GM23338 (cell line): Measurements from ENCODE around the gene CHD9. TPM values are rescaled to one million over a fixed set of nuclear protein-coding genes. Genes with fewer than 3 reads are reported as not detected.
"Not testable (repeated sequence)": the region's sequence is repeated elsewhere in the genome, so short reads cannot be mapped to it uniquely, and the experiment has no call there.

Source experiments
- ATAC-seq: fragments of 200-7000 bp; cut with Tn5 transposase; 3 replicates; pipeline ENCODE4 v1.9.1; 2020
- DNase-seq: peaks from one replicate; pipeline ENCODE4 v3.0.0-alpha.2; 2015; ENCODE audit warnings: low spot score
- H2AFZ ChIP-seq: fragments of 200-600 bp; sonication (generic); 2 replicates; pipeline ENCODE4 v1.8.0; 2016; ENCODE audit warnings: antibody characterized with exemption, mild to moderate bottlenecking, moderate library complexity
- H3F3A ChIP-seq: fragments of 200-600 bp; sonication (generic); replicated peaks from 2 replicates; pipeline ENCODE4 v1.8.0; 2017; ENCODE audit warnings: antibody characterized with exemption, mixed run types, low read depth
- H3K27ac ChIP-seq: fragments of 200-600 bp; sonication (generic); 2 replicates; pipeline ENCODE4 v1.6.1; 2016; ENCODE audit warnings: low read depth
- H3K27me3 ChIP-seq: fragments of 200-600 bp; sonication (generic); 2 replicates; pipeline ENCODE4 v1.8.0; 2016; ENCODE audit warnings: mild to moderate bottlenecking, mixed run types, moderate library complexity; ENCODE audit not compliant: insufficient read depth
- H3K36me3 ChIP-seq: fragments of 200-600 bp; sonication (generic); 2 replicates; pipeline ENCODE4 v1.8.0; 2016; ENCODE audit warnings: mild to moderate bottlenecking; ENCODE audit not compliant: insufficient read depth
- H3K4me1 ChIP-seq: fragments of 200-600 bp; sonication (generic); 2 replicates; pipeline ENCODE4 v1.8.0; 2016; ENCODE audit warnings: mild to moderate bottlenecking, moderate library complexity; ENCODE audit not compliant: insufficient read depth
- H3K4me2 ChIP-seq: fragments of 200-600 bp; sonication (generic); 2 replicates; pipeline ENCODE4 v1.7.1; 2017; ENCODE audit warnings: mixed run types
- H3K4me3 ChIP-seq: fragments of 200-600 bp; sonication (generic); 2 replicates; pipeline ENCODE4 v1.6.1; 2016; ENCODE audit warnings: mixed run types
- H3K79me2 ChIP-seq: fragments of 200-600 bp; sonication (generic); replicated peaks from 2 replicates; pipeline ENCODE4 v1.8.0; 2017; ENCODE audit warnings: mild to moderate bottlenecking; ENCODE audit not compliant: insufficient read depth
- H3K9me2 ChIP-seq: fragments of 200-600 bp; sonication (generic); 2 replicates; pipeline ENCODE4 v1.8.0; 2017; ENCODE audit not compliant: insufficient read depth
- H4K20me1 ChIP-seq: fragments of 200-600 bp; sonication (generic); replicated peaks from 2 replicates; pipeline ENCODE4 v1.8.0; 2017; ENCODE audit warnings: mild to moderate bottlenecking; ENCODE audit not compliant: insufficient read depth
- H3K27ac Mint-ChIP-seq: 2 replicates; pipeline ENCODE4 v1.8.0; 2020; ENCODE audit warnings: inconsistent platforms, mild to moderate bottlenecking, moderate library complexity, mixed read lengths
- H3K27me3 Mint-ChIP-seq: 3 replicates; pipeline ENCODE4 v1.8.0; 2022; ENCODE audit warnings: low read depth, mild to moderate bottlenecking, moderate library complexity, mixed read lengths, inconsistent platforms; ENCODE audit not compliant: insufficient read depth, poor library complexity
- H3K36me3 Mint-ChIP-seq: 3 replicates; pipeline ENCODE4 v1.8.0; 2021; ENCODE audit warnings: low read depth, mild to moderate bottlenecking, inconsistent platforms, moderate library complexity, mixed read lengths
- H3K4me1 Mint-ChIP-seq: 3 replicates; pipeline ENCODE4 v1.8.0; 2020; ENCODE audit warnings: mild to moderate bottlenecking, inconsistent platforms, mixed read lengths
- H3K4me3 Mint-ChIP-seq: 3 replicates; pipeline ENCODE4 v1.8.0; 2021; ENCODE audit warnings: moderate library complexity, mild to moderate bottlenecking, inconsistent platforms, mixed read lengths
- H3K9me3 Mint-ChIP-seq: 3 replicates; pipeline ENCODE4 v1.8.0; 2020; ENCODE audit warnings: moderate library complexity, mild to moderate bottlenecking, inconsistent platforms, mixed read lengths
- ETS1 ChIP-seq: IDR thresholded peaks from 2 replicates; pipeline ENCODE4 v1.6.1; 2016; ENCODE audit warnings: antibody characterized with exemption
- EZH2 ChIP-seq: fragments of 200-600 bp; sonication (generic); IDR thresholded peaks from one replicate; pipeline ENCODE4 v1.8.0; 2017; ENCODE audit warnings: antibody characterized with exemption, mild to moderate bottlenecking, low read depth; ENCODE audit not compliant: unreplicated experiment
- EZH2phosphoT487 ChIP-seq: fragments of 200-600 bp; sonication (generic); IDR thresholded peaks from one replicate; pipeline ENCODE4 v1.8.1; 2018; ENCODE audit warnings: antibody characterized with exemption; ENCODE audit not compliant: unreplicated experiment
- NANOG ChIP-seq: IDR thresholded peaks from 2 replicates; pipeline ENCODE4 v1.6.1; 2016; ENCODE audit warnings: antibody characterized with exemption, borderline replicate concordance
- STAT1 ChIP-seq: IDR thresholded peaks from one replicate; pipeline ENCODE4 v1.6.1; 2016; ENCODE audit warnings: antibody characterized with exemption; ENCODE audit not compliant: unreplicated experiment
- ZNF114 ChIP-seq: fragments of 250-450 bp; sonication (Bioruptor Pico); IDR thresholded peaks from 2 replicates; pipeline ENCODE4 v1.5.0; 2020; ENCODE audit warnings: mild to moderate bottlenecking, moderate library complexity
- ZNF331 ChIP-seq: fragments of 250-450 bp; sonication (Bioruptor Pico); IDR thresholded peaks from 2 replicates; pipeline ENCODE4 v1.5.0; 2020; ENCODE audit warnings: low read depth, mild to moderate bottlenecking, moderate library complexity
- ZNF462 ChIP-seq: fragments of 250-450 bp; sonication (Bioruptor Pico); IDR thresholded peaks from 2 replicates; pipeline ENCODE4 v1.5.0; 2020; ENCODE audit warnings: mild to moderate bottlenecking, moderate library complexity
- polyA plus RNA-seq: library from polyadenylated mRNA; unstranded; fragments of >200 nt; fragmentation: Nextera tagmentation; extraction: Ambion mirVana; gene quantifications from 2 replicates; pipeline ENCODE4 v1.2.1, GENCODE V29; 2016
- total RNA-seq: library from RNA; depleted of rRNA; stranded (reverse); fragments of >200 nt; shearing (Covaris generic); gene quantifications from 2 replicates; pipeline ENCODE4 v1.2.3, GENCODE V29; 2014

CHD9 gene
- total and polyA plus RNA-seq, 2 experiments from 2014 or later: 18.8 to 46.6 TPM

DNA sequence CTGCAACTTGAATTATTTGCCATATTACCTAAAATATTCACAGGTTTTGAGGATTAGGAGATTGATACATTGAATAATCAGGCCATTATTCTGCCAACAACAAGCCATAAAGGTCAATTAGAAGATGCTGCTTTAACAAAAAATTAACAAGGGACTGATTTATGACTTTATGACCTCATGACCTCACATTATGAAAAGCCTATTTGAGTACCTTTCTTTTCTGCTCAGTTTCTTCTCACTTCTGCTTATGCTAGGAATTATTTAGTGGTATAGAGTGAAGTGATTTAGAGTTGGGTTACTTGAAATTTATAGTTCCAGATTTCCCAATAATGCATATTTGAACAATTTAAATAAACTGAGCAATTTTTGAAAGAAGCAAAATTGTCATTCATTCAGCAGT lies 121.6 kb downstream of the CHD9 start (continued):
- TF ChIP-seq ETS1 (no peak), EZH2phosphoT487 (no peak), NANOG (no peak), STAT1 (no peak), ZNF114 (CRISPR knock-in tag) (no peak)

DNA sequence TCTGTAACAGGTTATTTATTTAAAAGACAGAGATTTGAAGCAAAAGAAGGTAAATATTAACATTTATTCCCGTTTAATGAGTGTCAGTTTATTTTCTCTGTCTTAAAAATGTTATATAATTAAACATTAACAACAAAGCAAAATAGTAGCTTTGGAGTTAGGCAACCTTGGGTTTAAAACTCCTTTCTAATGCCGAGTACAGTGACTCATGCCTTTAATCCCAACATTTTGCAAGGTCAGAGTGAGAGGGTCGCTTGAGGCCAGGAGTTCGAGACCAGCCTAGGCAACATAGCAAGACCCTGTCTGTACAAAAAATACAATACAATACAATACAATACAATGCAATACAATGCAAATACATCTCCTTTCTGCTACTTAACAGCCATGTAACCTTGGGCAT lies 128.7 kb downstream of the CHD9 start:
- H3K27ac Mint-ChIP-seq: no peak overlapping the region
- Histone ChIP-seq H3K27me3 (no peaks in the 10 kb centered on the region), H3K4me3 (no peak overlapping the region), H3F3A (no peaks in the 10 kb centered on the region), H3K4me2 (no peak overlapping the region), H3K27ac (no peak overlapping the region), H2AFZ (no peak overlapping the region), H3K36me3 (no peaks in the 10 kb centered on the region; the same call in 1 of the 2 replicates), H3K9me2 (no peaks in the 10 kb centered on the region), H3K4me1 (no peaks in the 10 kb centered on the region), H4K20me1 (no peaks in the 10 kb centered on the region), H3K79me2 (no peaks in the 10 kb centered on the region)
- no peaks in the 10 kb centered on the region; the same call in 2 of the 3 replicates for H3K4me1 Mint-ChIP-seq
- no peak overlapping the region for H3K4me3 Mint-ChIP-seq
- no peak for DNase-seq
- no peak for ATAC-seq
- no peak for TF ChIP-seq ZNF462 (CRISPR knock-in tag)
- TF ChIP-seq ZNF331 (CRISPR knock-in tag): no peak
- no peak for TF ChIP-seq NANOG
- TF ChIP-seq EZH2: no peak
- no peak for TF ChIP-seq EZH2phosphoT487
- TF ChIP-seq ZNF114 (CRISPR knock-in tag): no peak
- no peaks in the 10 kb centered on the region for H3K27me3 Mint-ChIP-seq
- H3K9me3 Mint-ChIP-seq: peaks cover 37% of the 10 kb centered on the region
- peaks cover 37% of the 10 kb centered on the region for H3K36me3 Mint-ChIP-seq

DNA sequence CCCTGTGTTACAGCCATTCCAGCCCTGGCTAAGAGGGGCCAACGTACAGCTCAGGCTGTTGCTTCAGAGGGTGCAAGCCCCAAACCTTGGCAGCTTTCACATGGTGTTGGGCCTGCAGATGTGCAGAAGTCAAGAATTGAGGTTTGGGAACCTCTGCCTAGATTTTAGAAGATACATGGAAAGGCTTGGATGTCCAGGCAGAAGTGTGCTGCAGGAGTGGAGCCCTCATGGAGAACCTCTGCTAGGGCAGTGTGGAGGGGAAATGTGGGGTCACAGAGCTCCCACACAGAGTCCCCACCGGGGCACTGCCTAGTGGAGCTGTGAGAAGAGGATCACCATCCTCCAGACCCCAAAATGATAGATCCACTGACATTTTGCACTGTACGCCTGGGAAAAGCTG lies 130.9 kb downstream of the CHD9 start:
- not testable (repeated sequence) for DNase-seq, H3K36me3 ChIP-seq, H3K27ac ChIP-seq, H3K4me3 Mint-ChIP-seq, H3K27me3 ChIP-seq, ATAC-seq, H3K27ac Mint-ChIP-seq, H3F3A ChIP-seq, H3K79me2 ChIP-seq, H3K4me2 ChIP-seq, H3K9me2 ChIP-seq, H3K4me3 ChIP-seq, H2AFZ ChIP-seq, H4K20me1 ChIP-seq, H3K27me3 Mint-ChIP-seq, H3K4me1 ChIP-seq, H3K4me1 Mint-ChIP-seq
- Mint-ChIP-seq H3K9me3 (peaks cover 37% of the 10 kb centered on the region), H3K36me3 (peaks cover 37% of the 10 kb centered on the region)
